Stimulated activated CD8-positive, alpha-beta memory T cell treated with anti-CD3 and anti-CD28 coated beads, Interleukin-7, amount 100 ng/mL, for 48 hours (primary cell): ENCODE measurements around the gene CFAP221.

Experiments
- DNase-seq, 2 donors: peaks; one replicate each; pipeline ENCODE4 v3.0.0-alpha.2; 2020; ENCODE audit warnings: low read depth in 1 of 2; ENCODE audit errors: extremely low read depth in 1 of 2

Gene CFAP221

GRCh38 chr2:119641562-119642258 is 97.5 kb downstream of the CFAP221 start:
- DNase-seq, result peak; percentile 47 to 50

GRCh38 chr2:119644186-119644585 is 99.9 kb downstream of the CFAP221 start:
- no peak for DNase-seq

GRCh38 chr2:119645173-119645855 is 101.1 kb downstream of the CFAP221 start:
- DNase-seq, result no peak

GRCh38 chr2:119646149-119646548 is 101.9 kb downstream of the CFAP221 start:
- DNase-seq, result no peak

GRCh38 chr2:119647440-119648169 is 103.4 kb downstream of the CFAP221 start:
- DNase-seq, result no peak

GRCh38 chr2:119649364-119649917 is 105.2 kb downstream of the CFAP221 start:
- no peak for DNase-seq

- DNase-seq, result no peak
These were observed 106.0 kb downstream of the CFAP221 start for GRCh38 chr2:119650206-119650605.

- DNase-seq, result no peak
These were observed 106.7 kb downstream of the CFAP221 start for GRCh38 chr2:119650846-119651370.

- DNase-seq, result no peak
These were observed 113.4 kb downstream of the CFAP221 start for GRCh38 chr2:119657466-119658145.

- DNase-seq, result no peak
These were observed 115.5 kb downstream of the CFAP221 start for GRCh38 chr2:119659601-119660342.

GRCh38 chr2:119660343-119660658 is 116.1 kb downstream of the CFAP221 start:
- no peak for DNase-seq

GRCh38 chr2:119662297-119662696 is 118.0 kb downstream of the CFAP221 start:
- no peak for DNase-seq

GRCh38 chr2:119668546-119668945 is 124.3 kb downstream of the CFAP221 start:
- DNase-seq, result no peak

- no peak for DNase-seq
These were observed 126.8 kb downstream of the CFAP221 start for GRCh38 chr2:119671016-119671415.

- DNase-seq, result no peak
These were observed 127.5 kb downstream of the CFAP221 start for GRCh38 chr2:119671752-119672151.

- no peak for DNase-seq
These were observed 128.1 kb downstream of the CFAP221 start for GRCh38 chr2:119672161-119672862.

- DNase-seq, result no peak
These were observed 129.5 kb downstream of the CFAP221 start for GRCh38 chr2:119673796-119674195.

GRCh38 chr2:119674711-119675500 is 130.7 kb downstream of the CFAP221 start:
- DNase-seq, result no peak
